Activated CD8-positive, alpha-beta T cell treated with anti-CD3 and anti-CD28 coated beads for 36 hours (primary cell): ENCODE data around the gene ARHGAP44. TPM values are rescaled to one million over a fixed set of nuclear protein-coding genes. Genes with fewer than 3 reads are reported as not detected.

Experiments
- ATAC-seq: fragments of 200-7000 bp; cut with Tn5 transposase; one replicate; pipeline ENCODE4 v1.10.0; 2021; ENCODE audit warnings: mild to moderate bottlenecking, moderate library complexity
- CTCF ChIA-PET: fragments of 350-600 bp; sonication (Branson Sonifier 250); formaldehyde crosslinking; loops from one replicate; lab custom pipeline; 2021; ENCODE audit warnings: antibody characterized with exemption; lab: Charles Lee
- POLR2A ChIA-PET: fragments of 350-600 bp; sonication (Branson Sonifier 250); formaldehyde crosslinking; loops from one replicate; lab custom pipeline; 2021; ENCODE audit warnings: antibody characterized with exemption; lab: Charles Lee
- DNase-seq: peaks from one replicate; pipeline ENCODE4 v3.0.0-alpha.2; 2020
- H3K27ac Mint-ChIP-seq: one replicate; pipeline ENCODE4 v1.8.0; 2021; ENCODE audit warnings: mild to moderate bottlenecking, mixed read lengths
- H3K27me3 Mint-ChIP-seq: one replicate; pipeline ENCODE4 v1.8.0; 2021; ENCODE audit warnings: mixed read lengths
- H3K36me3 Mint-ChIP-seq: one replicate; pipeline ENCODE4 v1.8.0; 2021; ENCODE audit warnings: low read depth, mixed read lengths
- H3K4me1 Mint-ChIP-seq: one replicate; pipeline ENCODE4 v1.8.0; 2021; ENCODE audit warnings: low read depth, mixed read lengths
- H3K4me3 Mint-ChIP-seq: one replicate; pipeline ENCODE4 v1.8.0; 2021; ENCODE audit warnings: mild to moderate bottlenecking, moderate library complexity, mixed read lengths
- H3K9me3 Mint-ChIP-seq: one replicate; pipeline ENCODE4 v1.8.0; 2021; ENCODE audit warnings: mixed read lengths
- intact Hi-C: fragments of 100-400 bp; cut with micrococcal nuclease; formaldehyde crosslinking; loops from one replicate; pipeline ENCODE4 v1.10.0; 2022
- total RNA-seq, 2 experiments: library from RNA; stranded (reverse); gene quantifications; one replicate each; pipeline ENCODE4 v1.2.3, GENCODE V29; 2021
- TF ChIP-seq, protein P1 (sequence below): fragments of 200-600 bp; IDR thresholded peaks from one replicate; pipeline ENCODE4 v1.8.0; 2022; ENCODE audit warnings: antibody characterized with exemption, mild to moderate bottlenecking

ARHGAP44 gene
- total RNA-seq, 2 experiments from 2014 or later = 0.22 to 0.50 TPM

DNA sequence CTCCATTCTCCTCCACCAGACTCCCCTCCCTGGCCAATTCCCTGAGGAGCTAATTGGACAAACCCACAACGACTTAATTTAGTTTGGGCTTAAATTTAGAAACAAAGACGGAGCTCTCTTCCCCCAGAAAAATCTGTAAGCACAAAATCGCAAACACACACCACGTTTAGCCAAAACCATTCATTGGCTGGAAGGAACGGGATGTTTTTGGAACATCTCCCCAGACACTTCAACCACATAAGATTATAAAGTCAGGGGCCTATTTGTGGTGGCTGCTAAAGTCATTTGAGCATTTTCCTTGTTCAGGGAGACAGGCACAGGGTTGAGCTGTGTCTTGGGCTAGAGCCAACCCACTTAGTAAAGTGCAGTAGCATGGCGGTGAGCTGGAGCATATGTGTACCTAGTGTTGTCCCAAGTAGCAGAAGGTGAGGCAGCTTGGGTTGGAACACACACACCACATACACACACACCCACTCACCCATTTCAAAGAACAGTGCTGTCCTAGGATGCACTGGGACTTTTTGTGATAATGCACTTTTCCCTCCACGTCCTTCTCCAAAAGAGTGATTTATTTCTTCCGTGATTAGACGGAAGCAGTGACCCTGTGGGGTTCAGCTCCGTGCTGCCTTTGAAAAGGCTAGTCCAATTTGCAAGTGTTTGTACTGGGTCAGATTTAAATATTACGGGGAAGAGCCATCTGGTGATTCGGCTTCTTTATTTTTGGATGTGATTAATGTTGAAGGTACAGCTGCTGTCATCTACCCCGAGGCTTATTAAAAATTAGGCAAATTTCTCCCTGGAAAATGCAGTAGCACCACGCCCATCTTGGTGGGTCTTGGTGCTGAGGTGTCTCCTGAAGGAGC, 196.4 kb downstream of the ARHGAP44 start:
- Mint-ChIP-seq H3K4me3 (no peak overlapping the region), H3K9me3 (peaks cover 3% of the 10 kb centered on the region), H3K27me3 (no peaks in the 10 kb centered on the region), H3K27ac (no peak overlapping the region), H3K4me1 (no peaks in the 10 kb centered on the region), H3K36me3 (peaks cover 10% of the 10 kb centered on the region)
- DNase-seq (no peak), ATAC-seq (no peak)
- ChIA-PET CTCF (no interaction called here), POLR2A (no interaction called here)
- TF ChIP-seq, protein P1, sequence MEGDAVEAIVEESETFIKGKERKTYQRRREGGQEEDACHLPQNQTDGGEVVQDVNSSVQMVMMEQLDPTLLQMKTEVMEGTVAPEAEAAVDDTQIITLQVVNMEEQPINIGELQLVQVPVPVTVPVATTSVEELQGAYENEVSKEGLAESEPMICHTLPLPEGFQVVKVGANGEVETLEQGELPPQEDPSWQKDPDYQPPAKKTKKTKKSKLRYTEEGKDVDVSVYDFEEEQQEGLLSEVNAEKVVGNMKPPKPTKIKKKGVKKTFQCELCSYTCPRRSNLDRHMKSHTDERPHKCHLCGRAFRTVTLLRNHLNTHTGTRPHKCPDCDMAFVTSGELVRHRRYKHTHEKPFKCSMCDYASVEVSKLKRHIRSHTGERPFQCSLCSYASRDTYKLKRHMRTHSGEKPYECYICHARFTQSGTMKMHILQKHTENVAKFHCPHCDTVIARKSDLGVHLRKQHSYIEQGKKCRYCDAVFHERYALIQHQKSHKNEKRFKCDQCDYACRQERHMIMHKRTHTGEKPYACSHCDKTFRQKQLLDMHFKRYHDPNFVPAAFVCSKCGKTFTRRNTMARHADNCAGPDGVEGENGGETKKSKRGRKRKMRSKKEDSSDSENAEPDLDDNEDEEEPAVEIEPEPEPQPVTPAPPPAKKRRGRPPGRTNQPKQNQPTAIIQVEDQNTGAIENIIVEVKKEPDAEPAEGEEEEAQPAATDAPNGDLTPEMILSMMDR = no peak
- intact Hi-C loops = no loop called here

DNA sequence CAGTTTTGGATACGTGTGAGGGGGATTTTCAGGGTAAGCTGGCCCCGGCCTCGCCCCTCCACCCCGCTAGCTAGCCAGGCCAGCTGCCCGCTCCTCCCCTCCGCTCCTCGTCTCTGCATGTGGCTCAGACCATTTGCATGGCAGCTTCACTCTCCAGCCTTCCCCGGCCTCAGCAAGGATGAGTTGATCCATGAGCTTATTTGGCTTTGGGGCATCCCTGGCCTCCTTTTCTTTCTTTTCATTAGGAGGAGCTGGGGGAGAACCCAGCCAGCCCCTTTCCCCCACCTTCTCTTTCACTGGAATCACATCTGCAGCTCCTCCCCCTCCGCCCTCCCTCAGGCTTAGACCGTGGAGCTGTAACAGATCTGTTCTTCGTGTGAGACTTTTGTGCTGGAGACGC, 197.8 kb downstream of the ARHGAP44 start:
- Mint-ChIP-seq H3K27me3 (no peaks in the 10 kb centered on the region), H3K4me3 (no peak overlapping the region), H3K36me3 (peaks cover 24% of the 10 kb centered on the region), H3K27ac (no peak overlapping the region), H3K4me1 (no peaks in the 10 kb centered on the region), H3K9me3 (peaks cover 3% of the 10 kb centered on the region)
- CTCF ChIA-PET = interaction anchor here (1.8 to 2.0 kb wide), 2 partner anchors 16 to 44 kb away, joined by 5 to 7 read pairs; no protein-coding TSS in a partner anchor
- intact Hi-C loops = no loop called here
- TF ChIP-seq, protein P1 = no peak
- POLR2A ChIA-PET = no interaction called here
- ATAC-seq (no peak), DNase-seq (no peak)

DNA sequence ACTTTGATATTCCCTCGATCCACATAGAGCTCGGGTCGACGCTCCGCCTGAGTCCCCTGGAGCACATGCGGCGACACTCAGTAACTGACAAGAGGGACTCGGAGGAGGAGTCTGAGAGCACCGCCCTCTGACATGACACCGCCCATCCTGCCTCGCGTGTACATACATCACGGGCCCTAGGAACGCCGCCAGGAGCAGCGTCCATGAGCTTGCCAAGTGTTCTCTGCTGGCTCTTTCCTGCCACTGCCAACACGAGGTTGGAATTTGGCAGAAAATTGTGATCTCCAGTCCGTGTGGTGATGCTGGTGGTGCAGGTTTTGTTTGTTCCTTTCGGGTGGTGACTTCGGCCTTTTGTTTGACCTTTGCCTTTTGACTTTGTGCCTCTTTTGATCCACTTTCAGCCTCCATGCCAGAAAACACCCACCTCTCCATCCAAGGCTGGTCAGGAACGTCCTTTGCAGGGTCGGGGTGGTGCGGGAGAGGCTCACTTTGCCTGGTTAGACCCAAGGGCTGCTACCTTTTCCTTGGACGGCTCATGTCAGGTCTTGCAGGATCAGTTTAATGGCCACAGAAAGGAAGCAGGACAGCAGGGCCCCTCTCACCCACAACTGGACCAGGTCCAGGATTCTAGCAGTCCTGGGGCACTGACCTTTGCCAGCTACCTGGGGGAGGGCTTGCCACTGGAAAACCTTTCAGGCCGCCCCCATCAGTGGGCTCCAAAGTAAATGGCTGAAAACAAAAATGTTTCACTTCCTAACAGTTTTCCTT, 200.9 kb downstream of the ARHGAP44 start:
- intact Hi-C loops = no loop called here
- TF ChIP-seq, protein P1 = no peak
- ATAC-seq = no peak
- H3K36me3 Mint-ChIP-seq = peaks cover 43% of the 10 kb centered on the region
- ChIA-PET CTCF (no interaction called here), POLR2A (interaction anchor here (0.6 kb wide), 1 partner anchor 94 kb away, joined by 3 read pairs; no protein-coding TSS in a partner anchor)
- no peak overlapping the region for H3K4me3 Mint-ChIP-seq
- H3K4me1 Mint-ChIP-seq = no peaks in the 10 kb centered on the region
- DNase-seq = no peak
- no peaks in the 10 kb centered on the region for H3K27me3 Mint-ChIP-seq
- no peak overlapping the region for H3K27ac Mint-ChIP-seq
- H3K9me3 Mint-ChIP-seq = peaks cover 3% of the 10 kb centered on the region

GRCh38 chr17:12990926-12991325, 201.6 kb downstream of the ARHGAP44 start:
- H3K36me3 Mint-ChIP-seq = peaks cover 47% of the 10 kb centered on the region
- no peak for ATAC-seq

More at GRCh38 chr17:12990926-12991325, 201.6 kb downstream of the ARHGAP44 start:
- Mint-ChIP-seq H3K4me3 (no peak overlapping the region), H3K4me1 (no peaks in the 10 kb centered on the region), H3K27me3 (no peaks in the 10 kb centered on the region), H3K27ac (no peak overlapping the region), H3K9me3 (peaks cover 3% of the 10 kb centered on the region)
- TF ChIP-seq, protein P1 = no peak
- intact Hi-C loops = no loop called here
- ChIA-PET CTCF (interaction anchor here (1.1 kb wide), 2 partner anchors 12 to 15 kb away, joined by 4 read pairs; no protein-coding TSS in a partner anchor), POLR2A (interaction anchor here (0.6 kb wide), 1 partner anchor 95 kb away, joined by 3 read pairs; no protein-coding TSS in a partner anchor)
- DNase-seq = no peak
